NOMO-1 treated with dmso at 0.1 percent for 144 hours (cell line): ENCODE measurements around the gene EPS15.
"Not testable (repeated sequence)": the region's sequence is repeated elsewhere in the genome, so short reads cannot be mapped to it uniquely, and the experiment has no call there.

ENCODE experiments used
- DNase-seq: peaks from one replicate; lab custom pipeline; 2025; ENCODE audit not compliant: unreplicated experiment; lab: John Stamatoyannopoulos, UW

Gene EPS15

GRCh38 chr1:51392241-51392640 is 126.8 kb downstream of the EPS15 start:
- DNase-seq: no peak

GRCh38 chr1:51390641-51391040 is 128.4 kb downstream of the EPS15 start:
- DNase-seq: not testable (repeated sequence)

GRCh38 chr1:51387288-51387687 is 131.8 kb downstream of the EPS15 start:
- not testable (repeated sequence) for DNase-seq

GRCh38 chr1:51386259-51386658 is 132.8 kb downstream of the EPS15 start:
- DNase-seq: not testable (repeated sequence)

GRCh38 chr1:51385776-51386175 is 133.3 kb downstream of the EPS15 start:
- DNase-seq: no peak

GRCh38 chr1:51381964-51382363 is 137.1 kb downstream of the EPS15 start:
- DNase-seq: no peak

GRCh38 chr1:51380936-51381335 is 138.1 kb downstream of the EPS15 start:
- no peak for DNase-seq

GRCh38 chr1:51378871-51379270 is 140.2 kb downstream of the EPS15 start:
- DNase-seq: no peak

- no peak for DNase-seq
Measured at GRCh38 chr1:51373898-51374297, 145.2 kb downstream of the EPS15 start.

GRCh38 chr1:51372561-51372960 is 146.5 kb downstream of the EPS15 start:
- DNase-seq: no peak

- DNase-seq: no peak
Measured at GRCh38 chr1:51369171-51369570, 149.9 kb downstream of the EPS15 start.

- no peak for DNase-seq
Measured at GRCh38 chr1:51365774-51366173, 153.3 kb downstream of the EPS15 start.

GRCh38 chr1:51359879-51360278 is 159.2 kb downstream of the EPS15 start:
- no peak for DNase-seq

GRCh38 chr1:51355382-51355781 is 163.7 kb downstream of the EPS15 start:
- no peak for DNase-seq

- no peak for DNase-seq
Measured at GRCh38 chr1:51354416-51354815, 164.7 kb downstream of the EPS15 start.

GRCh38 chr1:51351907-51352306 is 167.2 kb downstream of the EPS15 start:
- DNase-seq: no peak

GRCh38 chr1:51349862-51350261 is 169.2 kb downstream of the EPS15 start:
- DNase-seq: no peak

GRCh38 chr1:51348147-51348527 is 170.9 kb downstream of the EPS15 start:
- DNase-seq: no peak

- no peak for DNase-seq
Measured at GRCh38 chr1:51347398-51348146, 171.5 kb downstream of the EPS15 start.

GRCh38 chr1:51346086-51346942 is 172.8 kb downstream of the EPS15 start:
- no peak for DNase-seq

GRCh38 chr1:51345300-51345687 is 173.8 kb downstream of the EPS15 start:
- DNase-seq: no peak

- no peak for DNase-seq
Measured at GRCh38 chr1:51344602-51345299, 174.3 kb downstream of the EPS15 start.
